ENCODE measurements around the gene LGR5.

LGR5 gene

GRCh38 chr12:71439362-71439612 is 311 bp upstream of the LGR5 start:
- DNase-seq (ENCODE audit: low read depth, low spot score), result no peak

- DNase-seq (ENCODE audit: low read depth, low spot score), result no peak
Observed at GRCh38 chr12:71440345-71440762, 756 bp downstream of the LGR5 start.

DNA sequence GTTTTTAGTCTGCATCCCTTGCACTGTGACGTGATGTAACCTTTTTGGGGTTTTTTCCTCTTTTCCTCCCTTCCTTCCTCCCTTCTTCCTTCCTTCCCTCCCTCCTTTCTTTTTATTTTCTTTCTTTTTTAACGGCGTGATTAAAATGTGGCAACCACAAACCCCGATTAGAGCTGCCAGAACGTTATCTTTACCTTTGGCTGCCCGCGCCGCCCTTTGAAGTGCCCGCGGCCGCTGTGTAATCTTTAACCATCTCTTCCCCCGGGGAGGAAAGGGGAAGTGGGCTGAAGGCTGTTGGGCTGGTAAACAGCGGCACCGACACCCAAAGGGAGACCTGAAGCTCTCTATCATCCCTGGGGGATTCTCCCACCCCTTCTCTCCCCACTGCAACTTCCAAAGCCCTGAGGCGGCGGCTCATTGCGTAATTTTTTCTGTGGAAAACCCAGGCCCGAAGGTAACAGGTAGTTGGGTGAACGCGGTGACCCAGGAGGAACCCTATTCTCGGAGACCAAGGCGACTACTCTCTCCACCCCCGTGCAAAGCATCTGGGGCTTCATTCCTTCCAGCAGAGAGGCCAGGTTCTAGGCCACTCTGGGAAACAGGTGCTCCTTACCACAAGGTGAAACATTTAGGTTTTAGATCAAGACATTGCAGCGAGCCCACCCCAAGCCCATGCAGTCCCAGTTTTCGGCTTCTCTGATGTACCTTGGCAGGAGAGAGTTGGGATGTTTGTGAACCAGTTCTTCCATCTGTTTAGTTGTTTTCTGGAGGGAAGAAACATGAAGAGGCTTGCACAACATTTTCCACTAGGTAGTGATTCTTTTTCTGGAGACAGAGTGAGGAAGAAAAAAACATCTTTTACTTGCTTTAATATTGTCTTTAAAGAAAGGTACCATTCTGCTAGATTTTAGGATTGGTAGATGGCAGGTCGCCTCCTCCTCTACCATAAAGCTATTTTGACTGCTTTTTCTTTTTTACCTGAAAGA is 1.5 kb downstream of the LGR5 start:
- no peak for DNase-seq (ENCODE audit: low read depth, low spot score)

DNA sequence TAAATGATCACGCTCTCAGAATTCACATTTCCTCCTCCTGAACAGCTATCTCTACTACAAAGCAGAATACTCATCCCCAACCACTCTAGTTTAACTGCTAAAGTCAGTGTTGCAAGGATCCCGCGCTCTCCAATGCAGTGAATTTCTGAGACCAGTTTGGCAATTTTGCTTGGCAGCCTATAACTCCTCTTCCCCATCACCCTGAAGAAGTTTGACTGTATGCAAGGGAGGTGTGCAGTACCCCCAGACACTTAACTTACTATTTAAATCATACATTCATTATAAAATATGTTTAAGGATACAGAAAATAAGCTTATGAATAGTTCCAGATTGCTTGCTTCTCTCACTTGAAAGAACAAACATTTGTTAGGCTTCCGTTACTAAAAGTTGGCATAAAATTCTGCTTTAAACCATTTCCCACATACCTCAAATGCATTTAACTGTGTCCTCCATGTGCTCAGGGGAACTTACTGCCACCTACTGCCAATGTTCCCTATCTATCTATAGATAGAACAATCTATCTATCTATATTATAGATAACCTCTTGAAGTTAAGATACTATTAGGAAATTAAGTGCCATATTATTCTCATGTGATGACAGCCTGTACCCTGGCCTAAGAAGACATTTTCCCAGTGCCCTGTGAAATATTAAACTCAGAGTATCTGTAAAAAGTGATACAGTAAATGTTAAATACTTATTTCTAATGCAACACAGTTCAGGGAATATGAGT is 2.4 kb downstream of the LGR5 start:
- no peak for DNase-seq (ENCODE audit: low read depth, low spot score)

DNA sequence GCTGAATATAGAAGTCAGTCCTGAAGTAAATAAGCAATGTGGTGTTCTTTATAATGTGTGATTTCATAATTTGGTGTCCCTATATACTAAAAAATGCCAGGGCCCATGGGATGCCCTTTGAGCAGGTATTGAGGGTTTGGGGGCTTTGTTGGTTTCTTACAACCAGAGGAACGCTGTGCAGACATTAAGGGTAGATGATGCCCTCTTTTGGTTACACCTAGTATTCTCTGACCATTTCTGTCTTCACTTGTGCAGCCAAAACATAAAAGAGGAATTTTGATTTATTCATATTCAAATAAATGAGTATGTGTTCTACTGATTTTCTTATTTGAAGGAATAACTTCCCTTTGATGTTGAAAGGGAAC is 3.0 kb downstream of the LGR5 start:
- DNase-seq (ENCODE audit: low read depth, low spot score), result no peak

GRCh38 chr12:71445071-71445470 is 5.5 kb downstream of the LGR5 start:
- no peak for DNase-seq (ENCODE audit: low read depth, low spot score)

GRCh38 chr12:71447691-71448132 is 8.1 kb downstream of the LGR5 start:
- no peak for DNase-seq (ENCODE audit: low read depth, low spot score)

DNA sequence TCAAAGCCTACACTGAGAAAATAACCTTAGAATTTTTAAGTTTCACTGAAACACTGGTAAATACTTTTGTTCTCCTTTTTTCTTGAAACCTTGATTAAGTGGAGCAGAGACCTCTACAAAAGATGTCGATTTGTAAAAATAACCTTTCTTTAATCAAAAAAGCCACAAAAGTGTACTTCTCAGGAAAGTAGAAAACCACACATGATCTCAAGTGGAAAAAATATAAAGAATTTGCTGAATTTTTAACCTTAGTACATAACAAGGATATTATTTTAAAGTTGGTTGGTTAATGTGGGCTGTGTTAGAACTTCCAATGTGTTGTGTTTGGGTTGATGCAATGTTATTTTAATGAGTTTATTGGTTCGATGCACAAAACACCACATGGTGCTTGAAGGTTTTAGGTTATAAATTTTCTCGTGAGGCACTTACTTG is 8.6 kb downstream of the LGR5 start:
- DNase-seq (ENCODE audit: low read depth, low spot score), result no peak

GRCh38 chr12:71449373-71450070 is 9.9 kb downstream of the LGR5 start:
- DNase-seq (ENCODE audit: low read depth, low spot score), result no peak

DNA sequence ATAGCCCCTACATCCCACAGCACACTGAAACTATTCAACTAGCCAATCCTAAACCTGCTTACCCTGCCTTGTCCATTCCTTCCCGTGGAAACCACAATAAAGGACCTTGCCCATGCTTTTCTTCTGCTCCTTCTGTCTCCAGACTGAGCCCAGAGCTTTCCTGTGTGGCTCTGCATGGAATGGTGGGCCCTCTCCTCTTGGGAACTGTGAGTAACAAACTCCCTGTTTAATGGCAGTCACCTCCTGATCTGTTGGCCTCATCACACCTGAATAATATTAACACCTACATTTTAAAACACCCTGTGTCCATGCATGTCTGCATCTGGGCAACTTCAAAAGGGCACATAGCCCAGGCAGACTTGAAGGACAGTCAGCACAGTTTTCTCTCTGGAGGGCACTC is 12.4 kb downstream of the LGR5 start:
- no peak for DNase-seq (ENCODE audit: low read depth, low spot score)

DNA sequence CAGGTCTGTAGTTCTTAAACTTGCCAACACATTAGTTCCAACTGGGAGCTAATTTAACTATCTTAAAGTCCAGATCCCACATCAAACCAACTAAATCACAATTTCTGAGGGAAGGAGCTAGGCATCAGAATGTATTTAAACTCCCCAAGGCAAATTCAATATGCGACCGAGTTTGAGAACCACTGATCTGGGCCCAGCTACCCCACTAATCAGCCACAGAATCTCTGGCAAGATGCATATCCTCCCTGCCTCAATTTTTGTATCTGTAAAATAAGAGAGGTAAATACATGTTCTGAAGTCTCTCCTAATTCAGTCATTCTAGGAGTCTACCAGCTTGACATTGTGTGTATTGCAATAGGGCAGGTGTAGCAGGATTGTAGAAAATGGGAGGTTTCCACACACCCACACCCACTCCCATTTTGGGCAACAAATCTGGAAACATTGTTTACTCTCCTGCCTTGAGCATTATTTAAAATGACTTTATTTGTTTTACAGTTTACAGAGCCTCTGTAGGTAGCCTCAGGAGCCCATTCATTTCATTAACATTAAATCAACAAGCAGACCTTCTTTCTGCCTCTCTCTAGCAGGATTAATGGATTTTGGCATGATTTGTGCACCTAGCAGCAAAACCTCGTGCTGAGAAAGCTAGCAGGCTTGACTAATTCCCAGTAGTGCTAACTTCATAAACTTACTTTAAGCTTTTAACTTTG is 15.6 kb downstream of the LGR5 start:
- DNase-seq (ENCODE audit: low read depth, low spot score), result no peak

DNA sequence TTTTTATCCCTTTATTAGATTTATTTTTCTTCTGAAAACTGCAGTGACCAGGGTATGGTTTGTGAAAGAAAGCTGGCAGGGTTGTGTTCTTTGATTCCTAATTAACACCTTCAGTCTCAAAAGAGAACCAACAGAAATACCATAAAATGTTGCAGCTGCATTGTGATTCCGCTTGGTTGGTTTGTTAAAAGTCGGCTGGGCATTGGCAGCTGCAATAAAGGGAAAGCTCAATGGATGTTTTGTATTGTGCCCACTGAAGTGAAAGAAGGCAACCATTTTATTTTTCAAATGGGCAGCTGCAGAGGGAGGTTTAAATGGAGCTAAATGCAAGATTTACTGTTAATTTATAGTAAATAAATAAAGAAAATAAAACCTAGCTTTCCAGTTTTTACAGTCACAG is 16.7 kb downstream of the LGR5 start:
- DNase-seq (ENCODE audit: low read depth, low spot score), result no peak

- DNase-seq (ENCODE audit: low read depth, low spot score), result no peak
Observed at GRCh38 chr12:71456990-71457389, 17.4 kb downstream of the LGR5 start.

- DNase-seq (ENCODE audit: low read depth, low spot score), result no peak
Observed at GRCh38 chr12:71460318-71460717, 20.7 kb downstream of the LGR5 start.

DNA sequence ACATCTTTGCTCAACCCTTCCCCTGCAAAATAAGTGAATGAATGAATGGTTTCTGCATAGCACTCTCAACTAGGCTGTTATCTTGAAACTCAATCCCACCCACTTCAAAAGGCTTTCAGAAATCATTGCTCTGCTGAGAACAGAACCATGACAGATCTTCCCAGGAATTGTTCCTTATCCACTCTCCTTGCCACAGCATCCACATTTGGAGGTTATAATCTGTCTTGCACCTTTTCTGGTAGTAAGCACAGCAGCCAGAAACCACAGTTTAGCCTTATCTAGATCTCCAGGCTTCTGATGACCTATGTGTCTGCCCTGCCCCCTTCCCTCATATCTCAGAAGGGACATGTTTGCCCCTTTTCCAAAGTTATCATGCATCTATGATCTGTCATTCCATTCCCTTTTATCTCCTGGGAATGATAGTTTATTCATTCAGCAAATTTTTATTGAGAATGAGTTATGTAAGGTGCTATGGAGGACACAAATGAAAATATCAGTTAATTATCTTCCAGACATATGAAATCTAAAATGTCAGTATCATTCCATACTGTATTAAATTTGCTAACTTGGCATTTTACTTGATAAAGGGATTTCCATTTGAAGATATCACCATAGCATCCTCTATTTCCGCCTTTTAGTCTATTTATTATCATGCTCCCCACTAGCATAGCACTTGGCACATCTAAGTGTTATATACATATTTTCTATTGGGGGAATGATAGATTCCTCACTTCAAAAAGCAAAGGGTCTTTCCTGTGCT is 21.4 kb downstream of the LGR5 start:
- DNase-seq (ENCODE audit: low read depth, low spot score), result no peak

GRCh38 chr12:71461787-71462328 is 22.3 kb downstream of the LGR5 start:
- no peak for DNase-seq (ENCODE audit: low read depth, low spot score)

GRCh38 chr12:71465796-71466195 is 26.2 kb downstream of the LGR5 start:
- no peak for DNase-seq (ENCODE audit: low read depth, low spot score)

DNA sequence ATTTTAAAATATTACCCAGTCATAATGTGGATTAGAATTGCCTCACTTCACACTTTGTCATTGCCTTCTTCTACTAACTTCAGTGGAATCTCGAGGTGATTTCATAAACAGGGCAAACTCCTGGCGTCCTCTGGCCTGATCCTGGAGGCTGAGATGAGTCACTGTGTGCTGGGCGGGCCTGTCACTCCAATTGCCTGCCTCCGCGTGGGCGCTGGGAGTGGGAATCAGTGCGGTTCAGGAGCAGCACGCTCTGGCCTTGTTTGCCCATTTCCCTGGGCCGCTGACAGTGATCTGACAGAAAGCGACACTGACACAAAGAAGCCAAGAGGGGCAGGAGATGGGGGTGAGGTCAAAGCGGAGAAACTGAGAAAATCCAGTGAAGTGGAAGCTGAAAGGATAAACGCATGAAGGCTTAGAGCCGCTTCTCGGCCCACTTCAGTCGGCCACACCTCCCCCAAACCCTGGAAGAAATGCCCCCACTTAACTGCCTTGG is 29.7 kb downstream of the LGR5 start:
- no peak for DNase-seq (ENCODE audit: low read depth, low spot score)

GRCh38 chr12:71472441-71472911 is 32.9 kb downstream of the LGR5 start:
- no peak for DNase-seq (ENCODE audit: low read depth, low spot score)

DNA sequence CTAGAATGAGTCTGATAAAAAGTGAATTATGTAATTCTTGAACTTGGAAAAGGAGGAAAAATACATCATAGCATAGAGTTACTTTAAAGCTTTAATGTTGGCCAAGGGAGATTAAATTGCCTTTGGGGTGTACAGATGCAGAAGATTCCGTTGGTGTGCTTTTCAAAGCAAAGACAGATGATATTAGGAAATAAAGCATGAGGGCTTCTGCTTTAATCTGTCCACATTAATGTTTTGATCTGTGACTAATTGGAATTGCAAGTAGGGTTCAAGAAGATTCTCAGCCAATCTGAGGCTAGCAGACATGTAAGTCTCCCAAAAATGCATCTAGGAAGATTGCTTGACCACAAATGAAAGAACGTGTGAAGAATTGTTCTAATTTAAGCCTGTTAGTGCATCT is 35.2 kb downstream of the LGR5 start:
- no peak for DNase-seq (ENCODE audit: low read depth, low spot score)
